ENCODE results near the gene MGME1.
"Not testable (repeated sequence)": the region's sequence is repeated elsewhere in the genome, so short reads cannot be mapped to it uniquely, and the experiment has no call there.

Gene MGME1

DNA sequence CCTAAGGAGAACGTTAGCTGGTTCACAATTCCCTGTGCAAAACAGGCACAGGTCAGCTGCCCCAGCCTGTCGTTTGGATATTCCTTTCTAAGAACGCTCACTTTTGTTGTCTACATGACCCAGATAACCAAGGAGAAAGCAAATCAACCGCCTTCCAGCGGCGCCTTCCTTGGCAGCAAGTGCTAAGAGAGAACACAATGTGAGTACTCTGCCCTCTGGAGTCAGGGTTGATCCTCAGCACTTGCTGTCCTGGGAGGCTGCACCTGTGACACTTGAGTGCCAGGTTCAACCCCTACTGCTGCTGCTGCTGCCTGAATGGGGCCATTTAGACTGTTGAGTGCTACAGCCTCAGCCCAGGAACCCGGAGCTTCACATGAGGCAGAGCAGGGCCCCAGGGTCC, 52.1 kb downstream of the MGME1 start:
- DNase-seq (ENCODE audit: low read depth in 2 of 2): no peak

DNA sequence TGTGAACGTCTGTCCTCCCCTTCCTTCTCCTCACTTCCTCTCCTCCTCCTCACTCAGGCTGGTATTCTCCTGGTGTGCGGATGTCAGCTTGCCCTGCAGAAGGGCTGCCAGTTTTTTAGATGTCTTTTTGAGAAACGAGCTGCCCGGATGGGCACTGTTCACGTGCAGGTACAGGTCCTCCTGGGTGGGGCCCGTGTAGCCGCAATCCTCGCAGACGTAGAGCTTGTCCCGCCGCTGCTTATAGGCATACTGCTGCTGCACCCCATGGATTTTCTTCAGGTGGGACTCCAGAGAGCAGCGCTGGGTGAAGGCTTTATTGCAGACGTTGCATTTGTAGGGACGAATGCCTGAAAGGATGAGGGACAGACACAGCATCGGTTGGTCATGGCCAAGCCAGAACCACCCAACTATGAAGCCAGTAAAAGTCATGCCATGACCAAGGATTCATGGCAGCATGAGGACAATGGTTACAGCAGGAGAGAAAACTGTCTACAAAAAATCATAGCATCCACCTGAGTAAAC, 55.8 kb downstream of the MGME1 start:
- no peak for DNase-seq (ENCODE audit: low read depth in 2 of 2)

DNA sequence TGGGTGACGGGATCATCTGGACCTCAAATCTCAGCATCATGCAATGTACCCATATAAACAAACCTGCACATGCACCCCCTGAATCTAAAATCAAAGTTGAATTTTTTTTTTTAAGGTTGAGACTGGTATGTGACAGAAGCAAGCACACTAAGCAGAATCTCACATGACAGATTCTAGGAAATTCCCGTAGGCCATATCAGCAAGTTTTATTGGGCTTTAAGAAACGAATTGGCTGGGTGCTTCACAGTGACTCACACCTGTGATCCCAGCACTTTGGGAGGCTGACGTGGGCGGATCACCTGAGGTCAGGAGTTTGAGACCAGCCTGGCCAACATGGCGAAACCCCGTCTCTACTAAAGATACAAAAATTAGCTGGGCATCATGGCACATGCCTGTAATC, 58.2 kb downstream of the MGME1 start:
- not testable (repeated sequence) for DNase-seq (ENCODE audit: low read depth in 2 of 2)

GRCh38 chr20:18030020-18030419, 61.2 kb downstream of the MGME1 start:
- DNase-seq (ENCODE audit: low read depth in 2 of 2): no peak

- DNase-seq (ENCODE audit: low read depth in 2 of 2): no peak
Measured at GRCh38 chr20:18031050-18031449, 62.2 kb downstream of the MGME1 start.

GRCh38 chr20:18031888-18032509, 63.2 kb downstream of the MGME1 start:
- no peak for DNase-seq (ENCODE audit: low read depth in 2 of 2)

- no peak for DNase-seq (ENCODE audit: low read depth in 2 of 2)
Measured at GRCh38 chr20:18032977-18033892, 64.4 kb downstream of the MGME1 start.

DNA sequence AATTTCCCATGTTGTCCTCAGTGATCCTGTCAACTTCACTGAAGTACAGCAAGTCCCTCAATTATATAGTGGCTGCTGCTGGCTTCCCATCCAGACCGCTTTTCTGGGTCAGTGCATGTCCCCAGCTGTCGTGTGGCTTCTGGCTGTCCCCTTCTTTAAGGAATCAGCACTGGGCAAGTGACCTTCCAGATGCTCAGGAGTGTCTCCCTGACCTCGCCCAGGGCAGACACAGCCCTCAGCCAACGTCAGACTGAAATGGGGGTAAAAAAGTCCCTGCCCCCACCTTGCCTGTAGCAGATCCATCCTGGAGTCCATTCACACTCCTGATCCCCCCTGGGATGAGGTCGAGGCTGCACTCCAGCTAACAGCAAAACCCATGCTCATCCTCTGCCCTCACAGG, 65.2 kb downstream of the MGME1 start:
- DNase-seq (ENCODE audit: low read depth in 2 of 2): no peak

- no peak for DNase-seq (ENCODE audit: low read depth in 2 of 2)
Measured at GRCh38 chr20:18039063-18039462, 70.2 kb downstream of the MGME1 start.
